DOHH2 (cell line): ENCODE measurements around the gene LSAMP.

ENCODE experiments used
- H3F3A ChIP-seq: fragments of 200-600 bp; sonication (generic), shearing (Covaris generic); 2 replicates; pipeline ENCODE4 v1.6.0; 2016; ENCODE audit warnings: antibody characterized with exemption, mild to moderate bottlenecking; ENCODE audit not compliant: control insufficient read depth, insufficient read depth
- H3K27ac ChIP-seq: fragments of 200-600 bp; sonication (generic); 2 replicates; pipeline ENCODE4 v1.5.1; 2014; ENCODE audit warnings: low read depth, mild to moderate bottlenecking, low read length, moderate library complexity
- H3K27me3 ChIP-seq: fragments of 200-600 bp; sonication (generic); 2 replicates; pipeline ENCODE4 v1.6.1; 2014; ENCODE audit warnings: mild to moderate bottlenecking, low read length, mixed read lengths; ENCODE audit not compliant: control insufficient read depth
- H3K36me3 ChIP-seq: fragments of 200-600 bp; sonication (generic); 2 replicates; pipeline ENCODE4 v1.6.1; 2014; ENCODE audit warnings: mild to moderate bottlenecking, low read length, moderate library complexity, mixed read lengths; ENCODE audit not compliant: control insufficient read depth
- H3K4me1 ChIP-seq: fragments of 200-600 bp; sonication (generic); 2 replicates; pipeline ENCODE4 v1.6.1; 2014; ENCODE audit warnings: mild to moderate bottlenecking, low read length, mixed read lengths; ENCODE audit not compliant: control insufficient read depth
- H3K4me2 ChIP-seq: fragments of 200-600 bp; sonication (generic); 2 replicates; pipeline ENCODE4 v1.6.0; 2014; ENCODE audit warnings: mild to moderate bottlenecking, low read length, moderate library complexity
- H3K4me3 ChIP-seq: fragments of 200-600 bp; sonication (generic); 2 replicates; pipeline ENCODE4 v1.5.1; 2014; ENCODE audit warnings: mild to moderate bottlenecking, low read length, mixed read lengths
- H3K79me2 ChIP-seq: fragments of 200-600 bp; sonication (generic); 2 replicates; pipeline ENCODE4 v1.6.1; 2014; ENCODE audit warnings: mild to moderate bottlenecking, low read length, mixed read lengths; ENCODE audit not compliant: control insufficient read depth
- H3K9me2 ChIP-seq: fragments of 200-600 bp; sonication (generic); replicated peaks from 2 replicates; pipeline ENCODE4 v1.6.1; 2014; ENCODE audit warnings: mild to moderate bottlenecking, low read length, mixed read lengths; ENCODE audit not compliant: control insufficient read depth
- H3K9me3 ChIP-seq: fragments of 200-600 bp; sonication (generic); 2 replicates; pipeline ENCODE4 v1.6.1; 2014; ENCODE audit warnings: antibody characterized with exemption, low read length, mixed read lengths; ENCODE audit not compliant: control insufficient read depth, insufficient read depth
- H4K20me1 ChIP-seq: fragments of 200-600 bp; sonication (generic); 2 replicates; pipeline ENCODE4 v1.6.0; 2014; ENCODE audit warnings: low read depth, mild to moderate bottlenecking, antibody characterized with exemption, low read length, moderate library complexity; ENCODE audit not compliant: control insufficient read depth, insufficient read depth
- EZH2phosphoT487 ChIP-seq: fragments of 200-600 bp; sonication (generic); IDR thresholded peaks from 2 replicates; pipeline ENCODE4 v1.6.1; 2017; ENCODE audit warnings: borderline replicate concordance, mild to moderate bottlenecking, antibody characterized with exemption, low read length, moderate library complexity, mixed read lengths
- TF ChIP-seq, protein P1 (sequence below): fragments of 200-600 bp; sonication (generic); IDR thresholded peaks from one replicate; pipeline ENCODE4 v1.5.1; 2014; ENCODE audit warnings: antibody characterized with exemption, mild to moderate bottlenecking, low read depth, low read length; ENCODE audit not compliant: poor library complexity, severe bottlenecking

The LSAMP gene

GRCh38 chr3:116198087-116198486 lies 247.2 kb downstream of the LSAMP start:
- Histone ChIP-seq H3K4me1 (no peaks in the 10 kb centered on the region), H3K4me2 (no peak overlapping the region), H4K20me1 (no peaks in the 10 kb centered on the region)

GRCh38 chr3:116192464-116192863 lies 252.8 kb downstream of the LSAMP start:
- no peaks in the 10 kb centered on the region for H4K20me1 ChIP-seq
- H3K4me2 ChIP-seq, result no peak overlapping the region

More at GRCh38 chr3:116198087-116198486, 247.2 kb downstream of the LSAMP start:
- Histone ChIP-seq H3K27me3 (no peaks in the 10 kb centered on the region), H3K36me3 (no peaks in the 10 kb centered on the region), H3F3A (no peaks in the 10 kb centered on the region), H3K4me3 (no peak overlapping the region), H3K9me2 (no peaks in the 10 kb centered on the region), H3K79me2 (no peaks in the 10 kb centered on the region), H3K27ac (no peak overlapping the region), H3K9me3 (no peaks in the 10 kb centered on the region)
- TF ChIP-seq, protein P1, sequence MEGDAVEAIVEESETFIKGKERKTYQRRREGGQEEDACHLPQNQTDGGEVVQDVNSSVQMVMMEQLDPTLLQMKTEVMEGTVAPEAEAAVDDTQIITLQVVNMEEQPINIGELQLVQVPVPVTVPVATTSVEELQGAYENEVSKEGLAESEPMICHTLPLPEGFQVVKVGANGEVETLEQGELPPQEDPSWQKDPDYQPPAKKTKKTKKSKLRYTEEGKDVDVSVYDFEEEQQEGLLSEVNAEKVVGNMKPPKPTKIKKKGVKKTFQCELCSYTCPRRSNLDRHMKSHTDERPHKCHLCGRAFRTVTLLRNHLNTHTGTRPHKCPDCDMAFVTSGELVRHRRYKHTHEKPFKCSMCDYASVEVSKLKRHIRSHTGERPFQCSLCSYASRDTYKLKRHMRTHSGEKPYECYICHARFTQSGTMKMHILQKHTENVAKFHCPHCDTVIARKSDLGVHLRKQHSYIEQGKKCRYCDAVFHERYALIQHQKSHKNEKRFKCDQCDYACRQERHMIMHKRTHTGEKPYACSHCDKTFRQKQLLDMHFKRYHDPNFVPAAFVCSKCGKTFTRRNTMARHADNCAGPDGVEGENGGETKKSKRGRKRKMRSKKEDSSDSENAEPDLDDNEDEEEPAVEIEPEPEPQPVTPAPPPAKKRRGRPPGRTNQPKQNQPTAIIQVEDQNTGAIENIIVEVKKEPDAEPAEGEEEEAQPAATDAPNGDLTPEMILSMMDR, result no peak
- TF ChIP-seq EZH2phosphoT487, result no peak

GRCh38 chr3:116191409-116191808 lies 253.9 kb downstream of the LSAMP start:
- no peaks in the 10 kb centered on the region for H3K9me2 ChIP-seq
- no peaks in the 10 kb centered on the region for H3K4me1 ChIP-seq
- H3K36me3 ChIP-seq, result no peaks in the 10 kb centered on the region

More at GRCh38 chr3:116192464-116192863, 252.8 kb downstream of the LSAMP start:
- Histone ChIP-seq H3K27ac (no peak overlapping the region), H3F3A (no peaks in the 10 kb centered on the region), H3K4me3 (no peak overlapping the region), H3K27me3 (no peaks in the 10 kb centered on the region), H3K36me3 (no peaks in the 10 kb centered on the region), H3K79me2 (no peaks in the 10 kb centered on the region), H3K9me2 (no peaks in the 10 kb centered on the region), H3K4me1 (no peaks in the 10 kb centered on the region), H3K9me3 (no peaks in the 10 kb centered on the region)
- no peak for TF ChIP-seq EZH2phosphoT487

GRCh38 chr3:116190095-116190494 lies 255.2 kb downstream of the LSAMP start:
- no peaks in the 10 kb centered on the region for H4K20me1 ChIP-seq

More at GRCh38 chr3:116191409-116191808, 253.9 kb downstream of the LSAMP start:
- TF ChIP-seq EZH2phosphoT487, result no peak
- TF ChIP-seq, protein P1, result no peak
- H4K20me1 ChIP-seq, result no peaks in the 10 kb centered on the region
- H3K4me3 ChIP-seq, result no peak overlapping the region
- no peak overlapping the region for H3K4me2 ChIP-seq
- no peaks in the 10 kb centered on the region for H3K27me3 ChIP-seq
- no peaks in the 10 kb centered on the region for H3K9me3 ChIP-seq
- H3F3A ChIP-seq, result no peaks in the 10 kb centered on the region
- H3K79me2 ChIP-seq, result no peaks in the 10 kb centered on the region
- no peak overlapping the region for H3K27ac ChIP-seq

More at GRCh38 chr3:116190095-116190494, 255.2 kb downstream of the LSAMP start:
- H3K9me3 ChIP-seq, result no peaks in the 10 kb centered on the region
- H3K79me2 ChIP-seq, result no peaks in the 10 kb centered on the region
- H3K4me2 ChIP-seq, result no peak overlapping the region
- no peak overlapping the region for H3K27ac ChIP-seq
- H3K27me3 ChIP-seq, result no peaks in the 10 kb centered on the region
- no peaks in the 10 kb centered on the region for H3K9me2 ChIP-seq
- H3K4me1 ChIP-seq, result no peaks in the 10 kb centered on the region
- no peak overlapping the region for H3K4me3 ChIP-seq
- H3F3A ChIP-seq, result no peaks in the 10 kb centered on the region
- no peaks in the 10 kb centered on the region for H3K36me3 ChIP-seq
- no peak for TF ChIP-seq EZH2phosphoT487
- TF ChIP-seq, protein P1, result no peak
